ENCODE measurements around the gene CCDC171. TPM values are rescaled to one million over a fixed set of nuclear protein-coding genes. Genes with fewer than 3 reads are reported as not detected.

The CCDC171 gene
- total and polyA plus RNA-seq, 12 donors = 0.29 to 2.4 (median 1.6) TPM

- H3K4me3 ChIP-seq = no peak overlapping the region
- ATAC-seq = no peak
Observed at GRCh38 chr9:15635752-15636151, 82.9 kb downstream of the CCDC171 start.

GRCh38 chr9:15640121-15640520 is 87.3 kb downstream of the CCDC171 start:
- Histone ChIP-seq H3K27me3 (no peaks in the 10 kb centered on the region), H3K9me3 (peaks cover 0 to 5% (median 0%) of the 10 kb centered on the region in 11 donors), H3K4me1 (no peaks in the 10 kb centered on the region), H3K27ac (no peak overlapping the region), H3K36me3 (no peaks in the 10 kb centered on the region), H3K4me3 (no peak overlapping the region)
- DNase-seq (no peak), ATAC-seq (no peak)
- intact Hi-C loops (cut with DNase I) = no loop called here
- 72% methylated on average over 3 of the region's 3 CpGs for WGBS, 2 donors
- no peak for TF ChIP-seq CTCF (IDR thresholded peaks at IDR 0.05)

More at GRCh38 chr9:15635752-15636151, 82.9 kb downstream of the CCDC171 start:
- Histone ChIP-seq H3K36me3 (no peaks in the 10 kb centered on the region), H3K4me1 (no peaks in the 10 kb centered on the region), H3K9me3 (peaks cover 0 to 11% (median 0%) of the 10 kb centered on the region in 11 donors), H3K27me3 (no peaks in the 10 kb centered on the region), H3K27ac (no peak overlapping the region)
- intact Hi-C loops (cut with DNase I) = no loop called here
- no peak for TF ChIP-seq CTCF (IDR thresholded peaks at IDR 0.05)
- 84 to 90% methylated on average over 1 of the region's 1 CpG for WGBS, 2 donors
- no peak for DNase-seq

- DNase-seq (no peak), ATAC-seq (no peak)
- 88 to 91% methylated on average over 1 of the region's 1 CpG for WGBS, 2 donors
- TF ChIP-seq CTCF (IDR thresholded peaks at IDR 0.05) = no peak
- Histone ChIP-seq H3K36me3 (no peaks in the 10 kb centered on the region), H3K4me1 (no peaks in the 10 kb centered on the region), H3K9me3 (peaks cover 0 to 5% (median 0%) of the 10 kb centered on the region in 11 donors), H3K27ac (no peak overlapping the region), H3K27me3 (no peaks in the 10 kb centered on the region), H3K4me3 (no peak overlapping the region)
- intact Hi-C loops (cut with DNase I) = no loop called here
Observed at GRCh38 chr9:15641291-15641690, 88.4 kb downstream of the CCDC171 start.

GRCh38 chr9:15642369-15642962 is 89.6 kb downstream of the CCDC171 start:
- peak in 7 of 9 donors; percentile 38 to 63 (median 58) for TF ChIP-seq CTCF (IDR thresholded peaks at IDR 0.05)
- 42 to 94% methylated on average over 2 of the region's 2 CpGs for WGBS, 2 donors
- intact Hi-C loops (cut with DNase I) = no loop called here
- Histone ChIP-seq H3K27me3 (no peaks in the 10 kb centered on the region), H3K4me3 (no peak overlapping the region), H3K27ac (no peak overlapping the region), H3K9me3 (peaks cover 0 to 5% (median 0%) of the 10 kb centered on the region in 11 donors), H3K4me1 (no peaks in the 10 kb centered on the region), H3K36me3 (no peaks in the 10 kb centered on the region)
- DNase-seq (no peak), ATAC-seq (no peak)
